Naive thymus-derived CD4-positive, alpha-beta T cell (primary cell): Measurements from ENCODE around the gene SSTR3. TPM values are rescaled to one million over a fixed set of nuclear protein-coding genes. Genes with fewer than 3 reads are reported as not detected.
A peak's percentile ranks its signal among the peaks of the same experiment; 100 is the strongest.

ENCODE experiments used
- ATAC-seq: fragments of 150-1000 bp; cut with Tn5 transposase; 2 replicates; pipeline ENCODE4 v1.10.0; 2021; ENCODE audit warnings: mild to moderate bottlenecking, moderate library complexity
- CTCF ChIA-PET: fragments of 350-600 bp; sonication (Branson Sonifier 250); formaldehyde crosslinking; loops from one replicate; lab custom pipeline; 2021; ENCODE audit warnings: antibody characterized with exemption; lab: Charles Lee
- POLR2A ChIA-PET: fragments of 350-600 bp; sonication (Branson Sonifier 250); formaldehyde crosslinking; loops from one replicate; lab custom pipeline; 2021; ENCODE audit warnings: antibody characterized with exemption, inconsistent platforms; lab: Charles Lee
- DNase-seq, 9 donors: peaks; one replicate each; pipeline versions ENCODE4 v3.0.0 to v3.0.0-alpha.2; 2020 to 2022; ENCODE audit warnings: mixed read lengths in 1 of 9
- H3K27ac ChIP-seq: one replicate; pipeline ENCODE4 v1.7.0; 2013; ENCODE audit warnings: mild to moderate bottlenecking, low read depth, low read length, moderate library complexity
- H3K27me3 ChIP-seq, 2 donors: one replicate each; pipeline ENCODE4 v1.7.0; 2013; ENCODE audit warnings: low read length in 2 of 2, mild to moderate bottlenecking in 2 of 2, moderate library complexity in 2 of 2; ENCODE audit not compliant: control insufficient read depth in 2 of 2, insufficient read depth in 2 of 2
- H3K36me3 ChIP-seq, 3 experiments: 1 replicate in 2 of 3; 2 replicates in 1 of 3; pipeline ENCODE4 v1.7.0; 2013; ENCODE audit warnings: low read length in 3 of 3, mild to moderate bottlenecking in 3 of 3, moderate library complexity in 1 of 3; ENCODE audit not compliant: insufficient read depth in 3 of 3, control insufficient read depth in 2 of 3
- H3K4me1 ChIP-seq, 2 donors: one replicate each; pipeline ENCODE4 v1.7.0; 2013; ENCODE audit warnings: low read length in 2 of 2, mild to moderate bottlenecking in 2 of 2, moderate library complexity in 1 of 2; ENCODE audit not compliant: control insufficient read depth in 2 of 2, insufficient read depth in 2 of 2
- H3K4me3 ChIP-seq: 2 replicates; pipeline ENCODE4 v1.7.0; 2013; ENCODE audit warnings: mild to moderate bottlenecking, low read length
- H3K9me3 ChIP-seq, 3 experiments: 1 replicate in 2 of 3; 2 replicates in 1 of 3; pipeline ENCODE4 v1.7.0; 2013; ENCODE audit warnings: low read length in 3 of 3; ENCODE audit not compliant: control insufficient read depth in 2 of 3
- H3K27ac Mint-ChIP-seq, 9 donors: one replicate each; pipeline ENCODE4 v1.8.0; 2020 to 2022; ENCODE audit warnings: mixed read lengths in 9 of 9, mild to moderate bottlenecking in 8 of 9, moderate library complexity in 5 of 9, inconsistent platforms in 2 of 9
- H3K27me3 Mint-ChIP-seq, 5 donors: one replicate each; pipeline ENCODE4 v1.8.0; 2021 to 2022; ENCODE audit warnings: mixed read lengths in 5 of 5, mild to moderate bottlenecking in 1 of 5
- H3K36me3 Mint-ChIP-seq, 5 donors: one replicate each; pipeline ENCODE4 v1.8.0; 2020 to 2022; ENCODE audit warnings: mixed read lengths in 5 of 5, mild to moderate bottlenecking in 3 of 5, inconsistent platforms in 1 of 5
- H3K4me1 Mint-ChIP-seq, 7 donors: one replicate each; pipeline ENCODE4 v1.8.0; 2020 to 2022; ENCODE audit warnings: mixed read lengths in 7 of 7, mild to moderate bottlenecking in 3 of 7, inconsistent platforms in 1 of 7
- H3K4me3 Mint-ChIP-seq, 10 donors: one replicate each; pipeline ENCODE4 v1.8.0; 2020 to 2022; ENCODE audit warnings: mild to moderate bottlenecking in 10 of 10, mixed read lengths in 10 of 10, moderate library complexity in 6 of 10, inconsistent platforms in 2 of 10
- H3K9me3 Mint-ChIP-seq, 11 donors: one replicate each; pipeline ENCODE4 v1.8.0; 2020 to 2022; ENCODE audit warnings: mixed read lengths in 11 of 11, mild to moderate bottlenecking in 4 of 11, inconsistent platforms in 1 of 11, moderate library complexity in 1 of 11
- intact Hi-C, 2 donors: fragments of 100-400 bp; cut with micrococcal nuclease; formaldehyde crosslinking; loops; one replicate each; pipeline ENCODE4 v1.15.1; 2023
- polyA plus RNA-seq, 2 donors: library from polyadenylated mRNA; unstranded; fragments of 300-500 nt; fragmentation: Illumina TruSeq; gene quantifications; one replicate each; pipeline ENCODE4 v1.2.3, GENCODE V29; 2021
- total RNA-seq, 6 experiments: library from RNA in 5 of 6; stranded (reverse) in 5 of 6; gene quantifications; 1 replicate in 5 of 6; 2 replicates in 1 of 6; pipeline ENCODE4 v1.2.3 and lab custom pipeline; 2021 to 2026

Gene SSTR3
- total and polyA plus RNA-seq, 7 experiments from 2014 or later: 3.9 to 30.4 (median 6.4) TPM

DNA sequence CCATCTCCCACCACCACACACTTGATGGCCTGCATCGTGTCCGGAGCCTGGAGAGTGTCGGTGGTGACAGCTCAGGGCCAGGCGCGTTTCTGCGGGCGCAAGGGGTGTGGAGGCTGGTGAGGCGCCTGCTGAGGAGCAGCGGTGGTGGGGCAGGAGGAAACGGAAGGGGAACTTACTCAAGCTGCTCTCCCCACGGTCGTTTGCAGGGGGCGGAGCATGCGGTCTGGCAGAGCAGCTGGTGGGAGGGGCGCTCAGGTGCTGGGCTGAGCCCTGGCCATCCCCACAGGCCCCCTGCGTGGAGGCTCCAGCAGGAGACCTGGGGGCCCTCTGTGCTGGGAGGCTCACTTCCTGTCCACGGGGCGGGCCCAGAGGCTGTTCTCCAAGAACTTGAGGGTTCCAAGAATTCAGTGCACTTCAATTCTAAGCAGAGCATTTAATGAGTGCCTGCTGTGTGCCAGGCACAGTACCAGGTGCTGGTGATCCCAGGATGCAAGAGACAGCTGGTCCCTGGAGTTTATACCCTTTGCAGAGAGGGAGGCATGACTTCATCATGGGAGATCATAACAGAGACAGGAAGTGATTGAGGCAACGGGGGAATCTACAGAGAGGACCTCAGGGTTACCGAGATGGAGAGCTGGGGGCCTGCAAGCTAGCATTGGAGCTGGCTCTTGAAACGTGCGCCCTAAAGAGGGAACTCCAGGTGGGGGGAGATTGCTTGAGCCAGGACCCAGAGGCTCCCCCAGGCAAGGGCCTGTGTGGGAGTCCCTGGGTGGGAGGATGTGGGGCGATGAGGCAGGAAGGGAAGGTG is 32.0 kb upstream of the SSTR3 start, which contains the start of gene RAC2:
Gene RAC2, minus strand, starts transcription at position 156 of the 808 bp plus-strand sequence. Its CDS starts 121 bp downstream, at position 35.
- Histone ChIP-seq H3K9me3 (no peaks in the 10 kb centered on the region), H3K4me3 (peak within 1 kb of the TSS; percentile 90), H3K27ac (peak within 1 kb of the TSS; percentile 86), H3K36me3 (peaks cover 14 to 26% (median 15%) of the 10 kb centered on the region in 3 experiments), H3K27me3 (no peaks in the 10 kb centered on the region), H3K4me1 (peaks cover 42 to 43% of the 10 kb centered on the region in 2 donors)
- POLR2A ChIA-PET: interaction anchor here (0.8 to 10.8 kb wide), 18 partner anchors 8 to 322 kb away, joined by 3 to 335 read pairs (median 6); partner anchors contain the start of gene MFNG
- CTCF ChIA-PET: interaction anchor here (0.6 to 10.3 kb wide), 14 partner anchors 8 to 408 kb away, joined by 3 to 184 read pairs (median 4); no protein-coding TSS in a partner anchor
- intact Hi-C loops: loop anchor here (1.0 to 5.0 kb wide), 8 partner anchors 15 to 503 kb away; partner anchors contain the start of genes GGA1 (in 2 of the 2) and IL2RB (in 1 of the 2)
- Mint-ChIP-seq H3K4me3 (peak within 1 kb of the TSS; percentile 86 to 99 (median 98)), H3K4me1 (peaks cover 33 to 54% (median 50%) of the 10 kb centered on the region in 7 donors), H3K27ac (peak within 1 kb of the TSS; percentile 89 to 99 (median 97)), H3K27me3 (no peaks in the 10 kb centered on the region), H3K36me3 (peaks cover 9 to 33% (median 16%) of the 10 kb centered on the region in 5 donors), H3K9me3 (no peaks in the 10 kb centered on the region)
- ATAC-seq (peak; percentile 76), DNase-seq (peak; percentile 62 to 89 (median 76))

- H3K4me3 ChIP-seq: peak overlapping the region; percentile 90
- no peaks in the 10 kb centered on the region for H3K27me3 Mint-ChIP-seq
- peaks cover 9 to 36% (median 16%) of the 10 kb centered on the region in 5 donors for H3K36me3 Mint-ChIP-seq
- H3K27ac ChIP-seq: peak overlapping the region; percentile 86
- ATAC-seq: no peak
- DNase-seq: peak in 2 of 9 donors; percentile 23 to 35
- CTCF ChIA-PET: interaction anchor here (0.7 to 10.3 kb wide), 13 partner anchors 9 to 77 kb away, joined by 3 to 184 read pairs (median 7); no protein-coding TSS in a partner anchor
- H3K27ac Mint-ChIP-seq: peak overlapping the region; percentile 89 to 99 (median 97)
- no peaks in the 10 kb centered on the region for H3K27me3 ChIP-seq
- H3K4me1 ChIP-seq: peaks cover 50 to 51% of the 10 kb centered on the region in 2 donors
- H3K4me1 Mint-ChIP-seq: peaks cover 40 to 61% (median 58%) of the 10 kb centered on the region in 7 donors
- peaks cover 14 to 33% (median 15%) of the 10 kb centered on the region in 3 experiments for H3K36me3 ChIP-seq
- peak overlapping the region; percentile 86 to 99 (median 98) for H3K4me3 Mint-ChIP-seq
- intact Hi-C loops: loop anchor here (1.0 to 5.0 kb wide), 9 partner anchors 16 to 504 kb away; partner anchors contain the start of genes GGA1 (in 2 of the 2) and IL2RB (in 1 of the 2)
- H3K9me3 Mint-ChIP-seq: no peaks in the 10 kb centered on the region
- H3K9me3 ChIP-seq: no peaks in the 10 kb centered on the region
- POLR2A ChIA-PET: interaction anchor here (1.3 to 10.8 kb wide), 16 partner anchors 8 to 244 kb away, joined by 4 to 335 read pairs (median 10); partner anchors contain the start of gene CYTH4
These were observed 31.3 kb upstream of the SSTR3 start for GRCh38 chr22:37243402-37244113.

GRCh38 chr22:37242395-37242918 is 30.2 kb upstream of the SSTR3 start:
- ATAC-seq: peak; percentile 78
- H3K27me3 ChIP-seq: no peaks in the 10 kb centered on the region
- Mint-ChIP-seq H3K4me1 (peaks cover 51 to 72% (median 69%) of the 10 kb centered on the region in 7 donors), H3K36me3 (peaks cover 9 to 47% (median 19%) of the 10 kb centered on the region in 5 donors), H3K4me3 (peak overlapping the region; percentile 86 to 99 (median 98)), H3K9me3 (no peaks in the 10 kb centered on the region), H3K27me3 (no peaks in the 10 kb centered on the region), H3K27ac (peak overlapping the region; percentile 91 to 99 (median 97))
- DNase-seq: peak; percentile 55 to 92 (median 86)
- peak overlapping the region; percentile 90 for H3K4me3 ChIP-seq
- H3K27ac ChIP-seq: peak overlapping the region; percentile 86
- no peaks in the 10 kb centered on the region for H3K9me3 ChIP-seq
- H3K4me1 ChIP-seq: peaks cover 57 to 58% of the 10 kb centered on the region in 2 donors
- ChIA-PET POLR2A (interaction anchor here (0.5 to 10.8 kb wide), 17 partner anchors 11 to 1040 kb away, joined by 3 to 335 read pairs (median 11); partner anchors contain the start of genes CYTH4, IL2RB and MFNG), CTCF (interaction anchor here (0.7 to 10.3 kb wide), 14 partner anchors 9 to 120 kb away, joined by 3 to 184 read pairs (median 6); no protein-coding TSS in a partner anchor)
- H3K36me3 ChIP-seq: peaks cover 14 to 34% (median 15%) of the 10 kb centered on the region in 3 experiments
- intact Hi-C loops: loop anchor here (1.0 to 5.0 kb wide), 9 partner anchors 12 to 505 kb away; partner anchors contain the start of genes GGA1 (in 2 of the 2) and IL2RB (in 1 of the 2)

GRCh38 chr22:37241351-37242142 is 29.3 kb upstream of the SSTR3 start:
- ATAC-seq (no peak), DNase-seq (peak in 3 of 9 donors; percentile 30 to 60 (median 32))
- Mint-ChIP-seq H3K36me3 (peaks cover 11 to 56% (median 22%) of the 10 kb centered on the region in 5 donors), H3K27me3 (no peaks in the 10 kb centered on the region), H3K4me1 (peaks cover 60 to 78% (median 77%) of the 10 kb centered on the region in 7 donors), H3K27ac (peak overlapping the region; percentile 91 to 99 (median 97)), H3K4me3 (peak overlapping the region; percentile 86 to 99 (median 98)), H3K9me3 (no peaks in the 10 kb centered on the region)
- ChIA-PET POLR2A (interaction anchor here (0.5 to 10.8 kb wide), 19 partner anchors 10 to 1039 kb away, joined by 3 to 335 read pairs (median 6); partner anchors contain the start of genes CYTH4, IL2RB and MFNG), CTCF (interaction anchor here (0.5 to 10.3 kb wide), 17 partner anchors 8 to 120 kb away, joined by 3 to 184 read pairs (median 5); no protein-coding TSS in a partner anchor)
- no peaks in the 10 kb centered on the region for H3K9me3 ChIP-seq
- intact Hi-C loops: loop anchor here (1.0 to 5.0 kb wide), 9 partner anchors 11 to 506 kb away; partner anchors contain the start of genes GGA1 (in 2 of the 2) and IL2RB (in 1 of the 2)
- H3K4me3 ChIP-seq: peak overlapping the region; percentile 90
- H3K27me3 ChIP-seq: no peaks in the 10 kb centered on the region
- peak overlapping the region; percentile 86 for H3K27ac ChIP-seq
- H3K4me1 ChIP-seq: peaks cover 64 to 65% of the 10 kb centered on the region in 2 donors
- peaks cover 14 to 38% (median 17%) of the 10 kb centered on the region in 3 experiments for H3K36me3 ChIP-seq

DNA sequence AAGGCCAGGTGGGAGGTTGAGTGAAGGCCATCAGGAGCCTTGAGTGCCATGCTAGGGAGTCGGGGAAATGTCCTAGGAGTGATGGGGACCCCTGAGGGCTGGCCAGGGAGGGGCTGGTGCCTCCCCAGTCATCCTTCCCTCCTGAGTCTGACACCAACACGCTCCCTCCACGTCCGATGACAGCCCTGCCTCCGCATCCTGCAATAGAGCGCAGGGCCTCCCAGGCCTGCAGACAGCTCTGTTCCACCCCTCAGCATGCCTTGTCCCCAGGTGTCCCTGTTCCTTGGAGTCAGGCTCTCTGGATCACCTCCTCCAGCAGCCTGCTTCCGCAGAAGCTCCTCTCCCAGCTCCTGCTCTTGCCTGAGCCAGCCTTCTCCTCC is 28.7 kb upstream of the SSTR3 start:
- POLR2A ChIA-PET: interaction anchor here (0.6 to 10.8 kb wide), 11 partner anchors 10 to 367 kb away, joined by 3 to 335 read pairs (median 40); partner anchors contain the start of gene IL2RB
- peak overlapping the region; percentile 90 for H3K4me3 ChIP-seq
- no peaks in the 10 kb centered on the region for H3K9me3 ChIP-seq
- Mint-ChIP-seq H3K9me3 (no peaks in the 10 kb centered on the region), H3K27ac (peak overlapping the region; percentile 91 to 99 (median 97)), H3K27me3 (no peaks in the 10 kb centered on the region), H3K4me3 (peak overlapping the region; percentile 86 to 99 (median 98)), H3K36me3 (peaks cover 14 to 60% (median 28%) of the 10 kb centered on the region in 5 donors), H3K4me1 (peaks cover 65 to 84% (median 83%) of the 10 kb centered on the region in 7 donors)
- ATAC-seq: no peak
- peak overlapping the region; percentile 86 for H3K27ac ChIP-seq
- H3K4me1 ChIP-seq: peaks cover 70 to 71% of the 10 kb centered on the region in 2 donors
- peak in 1 of 9 donors; percentile 36 for DNase-seq
- intact Hi-C loops: loop anchor here (5.0 kb wide), 3 partner anchors 94 to 506 kb away; partner anchors contain the start of genes GGA1 (in 2 of the 2) and IL2RB (in 1 of the 2)
- H3K27me3 ChIP-seq: no peaks in the 10 kb centered on the region
- CTCF ChIA-PET: interaction anchor here (1.1 to 10.3 kb wide), 5 partner anchors 11 to 40 kb away, joined by 3 to 184 read pairs (median 37); no protein-coding TSS in a partner anchor
- H3K36me3 ChIP-seq: peaks cover 14 to 44% (median 23%) of the 10 kb centered on the region in 3 experiments
